Activated naive CD8-positive, alpha-beta T cell treated with anti-CD3 and anti-CD28 coated beads, Interleukin-2, amount 50 U/mL, for 24 hours (primary cell): ENCODE measurements around the gene TSPAN3.

Source experiments
- ATAC-seq: fragments of 150-1000 bp; cut with Tn5 transposase; one replicate; pipeline ENCODE4 v1.10.0; 2021
- DNase-seq: peaks from one replicate; pipeline ENCODE4 v3.0.0; 2021
- H3K27ac Mint-ChIP-seq: one replicate; pipeline ENCODE4 v1.8.0; 2021; ENCODE audit warnings: mild to moderate bottlenecking, mixed read lengths
- H3K27me3 Mint-ChIP-seq: one replicate; pipeline ENCODE4 v1.8.0; 2021; ENCODE audit warnings: mixed read lengths
- H3K36me3 Mint-ChIP-seq: one replicate; pipeline ENCODE4 v1.8.0; 2021; ENCODE audit warnings: low read depth, mixed read lengths
- H3K4me1 Mint-ChIP-seq: one replicate; pipeline ENCODE4 v1.8.0; 2021; ENCODE audit warnings: mixed read lengths
- H3K4me3 Mint-ChIP-seq: one replicate; pipeline ENCODE4 v1.8.0; 2021; ENCODE audit warnings: mild to moderate bottlenecking, moderate library complexity, mixed read lengths
- H3K9me3 Mint-ChIP-seq: one replicate; pipeline ENCODE4 v1.8.0; 2021; ENCODE audit warnings: mixed read lengths

TSPAN3 gene

DNA sequence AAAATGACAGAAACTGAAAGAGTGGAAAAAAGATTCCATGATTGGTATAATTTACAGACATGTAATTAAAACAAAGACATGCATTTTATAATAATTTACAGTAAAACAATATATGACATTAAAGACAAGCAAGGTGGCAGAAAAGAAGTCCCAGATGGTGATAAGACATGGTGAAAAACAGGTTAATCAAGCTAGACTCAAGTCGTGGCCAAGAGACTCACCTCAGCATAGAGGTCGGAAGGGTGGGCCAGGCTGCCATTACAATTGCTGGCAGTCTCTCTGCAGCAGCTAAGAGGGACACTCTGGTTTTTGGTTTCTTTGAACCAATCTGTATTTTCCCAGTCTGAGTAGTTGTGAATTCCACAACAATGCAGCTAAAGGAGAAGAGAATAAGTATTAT is 18.4 kb downstream of the TSPAN3 start:
- Mint-ChIP-seq H3K36me3 (peaks cover 29% of the 10 kb centered on the region), H3K4me3 (no peak overlapping the region)
- no peak for ATAC-seq

DNA sequence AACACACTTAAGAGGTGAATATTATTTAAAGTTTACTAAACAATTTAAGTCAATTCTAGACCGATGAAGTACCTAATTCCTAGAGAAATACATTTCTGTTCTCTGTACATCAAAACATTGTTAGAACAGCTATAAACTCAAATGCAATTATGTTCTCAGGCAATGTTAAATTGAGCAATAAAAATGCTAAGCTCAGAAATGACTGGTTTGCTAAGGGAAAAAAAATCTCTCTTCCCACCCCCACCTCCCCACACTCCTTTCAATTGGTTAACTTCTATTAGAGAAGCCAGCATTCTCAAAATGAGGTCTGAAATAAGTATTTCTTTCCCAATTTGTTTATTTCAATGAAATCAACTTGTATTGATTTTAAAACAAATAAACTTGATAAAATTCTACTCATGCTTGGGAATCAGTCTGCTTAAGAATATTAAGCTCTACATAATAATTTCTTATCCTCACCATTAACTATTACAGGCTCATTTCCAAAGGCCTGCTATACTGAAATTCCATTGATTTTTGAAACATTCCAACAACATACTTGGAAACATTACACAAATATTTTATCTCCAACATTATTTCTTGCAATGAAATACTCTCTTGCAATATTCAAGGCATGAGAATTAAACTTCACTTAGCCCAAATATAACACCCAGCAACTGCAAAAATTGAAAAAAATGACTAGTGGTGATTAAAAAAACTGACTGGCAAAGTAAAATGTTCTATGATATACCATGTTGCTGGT is 22.6 kb downstream of the TSPAN3 start:
- Mint-ChIP-seq H3K9me3 (no peaks in the 10 kb centered on the region), H3K36me3 (peaks cover 46% of the 10 kb centered on the region), H3K27me3 (no peaks in the 10 kb centered on the region), H3K27ac (no peak overlapping the region), H3K4me1 (peaks cover 2% of the 10 kb centered on the region), H3K4me3 (no peak overlapping the region)
- ATAC-seq (no peak), DNase-seq (no peak)

More for the DNA sequence above, 18.4 kb downstream of the TSPAN3 start:
- Mint-ChIP-seq H3K27me3 (no peaks in the 10 kb centered on the region), H3K4me1 (peaks cover 19% of the 10 kb centered on the region), H3K27ac (no peak overlapping the region), H3K9me3 (no peaks in the 10 kb centered on the region)
- DNase-seq = no peak

DNA sequence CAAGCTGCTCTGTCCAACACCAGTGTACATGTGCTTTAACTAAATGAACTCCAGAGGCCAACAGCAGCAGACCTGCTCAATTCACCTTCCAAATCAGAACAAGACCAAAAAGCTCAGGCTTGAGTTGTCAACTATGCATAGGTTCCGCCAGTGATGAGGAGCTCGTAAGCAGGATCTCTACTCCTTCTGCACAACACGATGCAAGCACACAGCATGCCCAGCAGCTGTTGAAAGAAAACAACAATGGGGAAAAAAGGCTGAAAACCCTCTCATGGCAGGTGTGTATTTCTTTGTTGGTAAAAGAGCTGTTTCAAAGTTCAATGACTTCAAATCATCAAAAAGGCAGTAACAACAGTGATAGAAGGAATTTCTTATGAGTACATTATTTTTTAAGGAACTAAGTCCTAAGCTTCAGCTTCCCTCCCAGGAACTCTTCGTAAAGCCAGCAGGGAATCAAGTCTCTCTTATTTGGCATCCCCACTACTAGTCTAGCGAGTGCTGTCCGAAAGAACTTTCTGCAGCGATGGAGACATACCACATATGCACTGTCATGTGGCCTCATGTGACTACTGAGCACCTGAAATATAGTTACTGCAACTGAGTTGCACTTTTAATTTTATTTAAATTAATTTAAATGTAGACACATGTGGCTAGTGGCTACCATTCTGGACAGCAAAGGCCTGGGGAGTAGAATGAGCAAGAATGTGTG is 24.1 kb downstream of the TSPAN3 start:
- Mint-ChIP-seq H3K27ac (peak overlapping the region; percentile 16), H3K4me1 (no peaks in the 10 kb centered on the region), H3K4me3 (no peak overlapping the region), H3K27me3 (no peaks in the 10 kb centered on the region), H3K36me3 (peaks cover 45% of the 10 kb centered on the region), H3K9me3 (no peaks in the 10 kb centered on the region)
- DNase-seq (no peak), ATAC-seq (no peak)

GRCh38 chr15:77045985-77046384 is 24.9 kb downstream of the TSPAN3 start:
- Mint-ChIP-seq H3K27me3 (no peaks in the 10 kb centered on the region), H3K4me3 (no peak overlapping the region), H3K27ac (no peak overlapping the region), H3K9me3 (no peaks in the 10 kb centered on the region), H3K4me1 (peaks cover 2% of the 10 kb centered on the region), H3K36me3 (peaks cover 46% of the 10 kb centered on the region)
- DNase-seq = no peak
- no peak for ATAC-seq

- Mint-ChIP-seq H3K27ac (no peak overlapping the region), H3K9me3 (no peaks in the 10 kb centered on the region), H3K4me1 (peaks cover 5% of the 10 kb centered on the region), H3K4me3 (no peak overlapping the region), H3K36me3 (peaks cover 47% of the 10 kb centered on the region), H3K27me3 (no peaks in the 10 kb centered on the region)
- DNase-seq (no peak), ATAC-seq (no peak)
Measured at GRCh38 chr15:77044228-77045042, 26.5 kb downstream of the TSPAN3 start.

- no peak overlapping the region for H3K4me3 Mint-ChIP-seq
- no peaks in the 10 kb centered on the region for H3K27me3 Mint-ChIP-seq
Measured at GRCh38 chr15:77042955-77043920, 27.7 kb downstream of the TSPAN3 start.

DNA sequence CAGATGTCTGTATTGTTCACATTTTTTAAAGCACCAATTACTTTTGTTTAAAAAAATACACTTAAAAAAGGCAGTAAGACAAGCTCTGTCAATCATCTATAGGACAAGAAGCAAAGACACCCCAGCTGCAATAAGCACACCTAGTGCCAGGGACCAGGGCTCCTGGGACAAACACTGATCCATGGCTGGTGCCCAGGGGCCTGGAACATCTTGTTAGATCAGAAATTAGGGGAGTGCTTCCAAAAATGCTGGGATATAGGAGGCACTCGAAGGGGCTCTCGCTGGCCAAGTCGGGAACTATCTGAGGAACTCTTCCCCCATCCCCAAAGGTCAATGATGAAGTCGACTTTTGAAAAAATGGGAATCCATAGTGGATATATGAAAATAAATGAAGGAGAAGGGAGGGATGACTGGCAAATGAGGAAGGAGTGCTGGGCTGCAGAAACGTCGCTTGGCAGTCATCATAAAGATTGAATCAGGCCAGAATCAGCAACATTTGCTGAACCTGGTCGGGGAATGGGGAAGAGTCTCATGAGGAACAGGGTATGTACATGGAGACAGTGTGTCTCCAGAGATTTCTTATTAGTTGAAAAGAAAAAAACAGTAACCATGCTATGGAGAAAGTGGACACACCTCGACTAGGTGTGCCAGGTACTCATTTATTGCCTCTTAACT is 28.5 kb downstream of the TSPAN3 start:
- ATAC-seq (no peak), DNase-seq (no peak)
- Mint-ChIP-seq H3K27ac (no peak overlapping the region), H3K4me3 (no peak overlapping the region), H3K36me3 (peaks cover 47% of the 10 kb centered on the region), H3K27me3 (no peaks in the 10 kb centered on the region), H3K9me3 (peaks cover 3% of the 10 kb centered on the region), H3K4me1 (peaks cover 7% of the 10 kb centered on the region)

More at GRCh38 chr15:77042955-77043920, 27.7 kb downstream of the TSPAN3 start:
- ATAC-seq = no peak
- H3K4me1 Mint-ChIP-seq = peaks cover 5% of the 10 kb centered on the region
- H3K36me3 Mint-ChIP-seq = peaks cover 43% of the 10 kb centered on the region
- H3K9me3 Mint-ChIP-seq = no peaks in the 10 kb centered on the region
- no peak for DNase-seq
- peak overlapping the region; percentile 19 for H3K27ac Mint-ChIP-seq

DNA sequence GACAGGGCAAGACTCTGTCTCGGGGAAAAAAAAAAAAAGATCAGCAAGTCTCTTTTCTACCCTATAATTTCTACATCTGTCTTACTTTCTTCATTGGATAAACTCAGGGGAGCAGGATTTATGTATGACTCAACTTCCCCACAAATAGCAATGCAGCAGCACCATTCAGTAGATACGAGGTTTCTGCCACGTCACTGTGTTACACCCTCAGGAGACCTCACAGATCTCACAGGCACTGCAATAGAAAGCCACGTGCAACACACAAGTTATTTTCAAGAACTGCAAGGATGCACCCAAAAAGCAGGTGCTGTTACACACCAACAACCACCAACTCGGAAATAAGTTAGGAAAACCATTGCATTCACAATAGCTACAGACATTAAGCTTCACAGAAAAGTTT is 30.2 kb downstream of the TSPAN3 start:
- peaks cover 8% of the 10 kb centered on the region for H3K4me1 Mint-ChIP-seq
- peaks cover 4% of the 10 kb centered on the region for H3K9me3 Mint-ChIP-seq
- peak overlapping the region; percentile 43 for H3K27ac Mint-ChIP-seq
- H3K36me3 Mint-ChIP-seq = peaks cover 49% of the 10 kb centered on the region
- no peak for DNase-seq
- peaks cover 1% of the 10 kb centered on the region for H3K27me3 Mint-ChIP-seq
- no peak overlapping the region for H3K4me3 Mint-ChIP-seq
- peak; percentile 40 for ATAC-seq

GRCh38 chr15:77039848-77040247 is 31.1 kb downstream of the TSPAN3 start:
- H3K27ac Mint-ChIP-seq = no peak overlapping the region
- peaks cover 8% of the 10 kb centered on the region for H3K4me1 Mint-ChIP-seq
- no peak for DNase-seq
- H3K4me3 Mint-ChIP-seq = no peak overlapping the region
- ATAC-seq = no peak
- peaks cover 4% of the 10 kb centered on the region for H3K9me3 Mint-ChIP-seq
- H3K27me3 Mint-ChIP-seq = peaks cover 1% of the 10 kb centered on the region
- peaks cover 46% of the 10 kb centered on the region for H3K36me3 Mint-ChIP-seq

- no peak for DNase-seq
- no peak overlapping the region for H3K4me3 Mint-ChIP-seq
- ATAC-seq = no peak
- peaks cover 4% of the 10 kb centered on the region for H3K9me3 Mint-ChIP-seq
- peaks cover 48% of the 10 kb centered on the region for H3K36me3 Mint-ChIP-seq
- H3K27ac Mint-ChIP-seq = no peak overlapping the region
- peaks cover 1% of the 10 kb centered on the region for H3K27me3 Mint-ChIP-seq
- peaks cover 11% of the 10 kb centered on the region for H3K4me1 Mint-ChIP-seq
Measured at GRCh38 chr15:77039217-77039533, 31.7 kb downstream of the TSPAN3 start.

DNA sequence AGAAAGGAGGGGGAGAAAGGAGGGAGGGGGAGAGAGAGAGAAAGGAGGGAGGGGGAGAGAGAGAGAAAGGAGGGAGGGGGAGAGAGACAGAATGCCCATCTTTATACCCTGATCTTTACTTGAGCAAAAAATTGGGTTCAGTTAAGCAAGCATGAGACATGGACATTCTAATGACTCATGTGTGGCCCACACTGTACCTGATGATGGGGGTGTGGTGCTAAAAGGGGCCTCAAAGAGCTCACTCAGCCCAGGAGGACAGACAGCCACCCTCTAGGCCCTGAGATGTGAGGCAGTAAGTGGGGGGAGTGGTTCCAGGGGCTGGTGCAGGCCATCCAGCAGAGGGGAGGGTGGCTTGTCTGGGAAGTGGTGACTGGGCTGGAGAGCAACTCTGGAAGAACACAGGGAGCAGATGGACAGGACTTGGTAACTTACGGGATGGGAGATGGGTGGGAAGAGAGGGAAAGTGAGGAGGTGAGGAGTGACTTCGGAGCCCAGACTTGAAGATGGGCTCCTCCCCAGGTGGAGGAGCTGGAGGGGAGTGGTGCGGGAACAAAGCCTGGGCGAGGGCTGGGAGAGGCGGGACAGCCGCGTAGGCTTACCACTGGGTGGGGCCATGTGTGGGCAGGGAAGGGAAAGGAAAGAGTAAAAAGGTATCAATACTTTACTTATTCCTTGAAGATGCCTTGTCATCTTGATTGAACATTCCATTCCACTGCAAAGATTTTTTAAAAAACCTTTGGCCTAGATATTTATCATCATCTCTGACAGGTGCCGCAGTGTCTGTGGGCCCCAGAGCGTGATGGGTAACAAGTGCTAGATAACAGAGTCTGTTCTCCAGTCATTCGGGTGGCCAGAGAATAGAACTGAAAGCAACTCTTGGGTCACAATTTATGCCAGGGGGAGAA is 32.3 kb downstream of the TSPAN3 start:
- Mint-ChIP-seq H3K9me3 (peaks cover 4% of the 10 kb centered on the region), H3K4me3 (no peak overlapping the region), H3K27me3 (peaks cover 1% of the 10 kb centered on the region), H3K36me3 (peaks cover 47% of the 10 kb centered on the region), H3K4me1 (peaks cover 11% of the 10 kb centered on the region), H3K27ac (no peak overlapping the region)
- ATAC-seq (no peak), DNase-seq (no peak)

GRCh38 chr15:77037388-77038209 is 33.3 kb downstream of the TSPAN3 start:
- Mint-ChIP-seq H3K4me3 (peak overlapping the region; percentile 17), H3K9me3 (peaks cover 4% of the 10 kb centered on the region), H3K27me3 (peaks cover 1% of the 10 kb centered on the region), H3K27ac (peak overlapping the region; percentile 69), H3K4me1 (peaks cover 11% of the 10 kb centered on the region), H3K36me3 (peaks cover 40% of the 10 kb centered on the region)
- DNase-seq (no peak), ATAC-seq (no peak)
